ENCODE measurements around the gene CEP85. TPM values are rescaled to one million over a fixed set of nuclear protein-coding genes. Genes with fewer than 3 reads are reported as not detected.

Gene CEP85
- total and polyA plus RNA-seq, 9 of the 15 experiments (the other 6 are each of a cell fraction or from before 2014, with no cell fraction given), result 42.1 to 140 (median 92.6) TPM

DNA sequence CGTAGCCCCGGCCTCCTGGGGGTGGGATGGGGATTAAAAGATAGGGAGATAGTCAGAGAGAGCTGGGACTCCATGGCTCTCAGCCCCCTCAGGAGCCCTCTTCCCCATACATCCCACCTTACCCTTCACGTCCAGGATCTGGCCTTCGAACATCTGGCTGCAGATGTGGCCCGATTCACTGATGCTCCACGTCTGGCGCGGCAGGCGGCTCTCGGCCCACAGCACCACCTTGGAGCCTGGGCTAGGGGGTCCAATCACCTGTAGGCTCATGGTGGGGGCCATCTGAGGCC is 88.0 kb downstream of the CEP85 start:
- no peak overlapping the region for H2AFZ ChIP-seq (ENCODE audit: low read depth, low read length)
- ATAC-seq (no peak), FAIRE-seq (no peak), DNase-seq (ENCODE audit: extremely low read depth in 1 of 4, low spot score in 3 of 4) (no peak)
- H3K4me1 ChIP-seq (replicated peaks in 1 of 2; ENCODE audit: control insufficient read depth in 2 of 2, insufficient read depth in 2 of 2, low read length in 2 of 2), result peaks cover 34 to 47% of the 10 kb centered on the region in 2 experiments
- no peaks in the 10 kb centered on the region for H4K20me1 ChIP-seq (replicated peaks; ENCODE audit: control insufficient read depth, insufficient read depth, low read length)
- intact Hi-C loops (cut with micrococcal nuclease) (loop anchor here (5.0 kb wide), 1 partner anchor 210 kb away; the partner anchor contains the start of gene PDIK1L), in situ Hi-C loops (cut with MboI) (loop anchor here (5.0 kb wide), 1 partner anchor 35 kb away; no protein-coding TSS in a partner anchor)
- no peak overlapping the region for H3K27ac ChIP-seq (ENCODE audit: extremely low read depth, low read depth, low read length)
- peak overlapping the region in 1 of 2 experiments; percentile 65; a peak in 2 of 4 replicates for H3K9ac ChIP-seq (ENCODE audit: insufficient read depth in 1 of 2, low read depth in 2 of 2, low read length in 2 of 2)
- WGBS (ENCODE audit: insufficient coverage, low coverage, missing lambda C conversion rate), result 31% methylated on average over 10 of the region's 10 CpGs
- no peak overlapping the region for H3K4me2 ChIP-seq (ENCODE audit: insufficient read depth, low read length)
- H3K4me3 ChIP-seq, result no peak overlapping the region
- ChIA-PET CTCF (ENCODE audit: low intra/inter-chr PET ratio) (interaction anchor here (0.5 to 4.4 kb wide), 6 partner anchors 36 to 216 kb away, joined by 3 to 31 read pairs (median 6); no protein-coding TSS in a partner anchor), POLR2A (interaction anchor here (0.6 to 2.8 kb wide), 10 partner anchors 9 to 294 kb away, joined by 3 to 19 read pairs (median 4); partner anchors contain the start of gene SH3BGRL3)
- TF ChIP-seq USF2 (CRISPR knock-in tag; IDR thresholded peaks at IDR 0.05) (0 out of 2 replicates have a peak, but pooled peaks have one; percentile 24), RBFOX2 (IDR thresholded peaks at IDR 0.05; ENCODE audit: low read depth, low read length) (0 out of 2 replicates have a peak, but pooled peaks have one; percentile 27), POLR2G (IDR thresholded peaks at IDR 0.05; ENCODE audit: low read depth, low read length) (0 out of 2 replicates have a peak, but pooled peaks have one; percentile 30)
- TF ChIP-seq, protein P1, sequence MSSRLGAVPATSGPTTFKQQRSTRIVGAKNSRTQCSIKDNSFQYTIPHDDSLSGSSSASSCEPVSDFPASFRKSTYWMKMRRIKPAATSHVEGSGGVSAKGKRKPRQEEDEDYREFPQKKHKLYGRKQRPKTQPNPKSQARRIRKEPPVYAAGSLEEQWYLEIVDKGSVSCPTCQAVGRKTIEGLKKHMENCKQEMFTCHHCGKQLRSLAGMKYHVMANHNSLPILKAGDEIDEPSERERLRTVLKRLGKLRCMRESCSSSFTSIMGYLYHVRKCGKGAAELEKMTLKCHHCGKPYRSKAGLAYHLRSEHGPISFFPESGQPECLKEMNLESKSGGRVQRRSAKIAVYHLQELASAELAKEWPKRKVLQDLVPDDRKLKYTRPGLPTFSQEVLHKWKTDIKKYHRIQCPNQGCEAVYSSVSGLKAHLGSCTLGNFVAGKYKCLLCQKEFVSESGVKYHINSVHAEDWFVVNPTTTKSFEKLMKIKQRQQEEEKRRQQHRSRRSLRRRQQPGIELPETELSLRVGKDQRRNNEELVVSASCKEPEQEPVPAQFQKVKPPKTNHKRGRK (tag; IDR thresholded peaks at IDR 0.05), result no peak
- BruUV-seq (replicated peaks), result no TSS peak
- no peaks in the 10 kb centered on the region for H3K9me1 ChIP-seq (ENCODE audit: control insufficient read depth, insufficient read depth, low read length)
- no peaks in the 10 kb centered on the region for H3K9me3 ChIP-seq (replicated peaks; ENCODE audit: control insufficient read depth, insufficient read depth, low read depth, low read length)
- H3K79me2 ChIP-seq (ENCODE audit: control insufficient read depth, insufficient read depth, low read length), result peaks cover 2% of the 10 kb centered on the region; the same call in 1 of the 3 replicates
- H3K36me3 ChIP-seq (ENCODE audit: control insufficient read depth, insufficient read depth, low read length), result peaks cover 19% of the 10 kb centered on the region; the same call in 2 of the 3 replicates
- H3K27me3 ChIP-seq (ENCODE audit: control insufficient read depth in 2 of 2, insufficient read depth in 2 of 2, low read length in 2 of 2), result no peaks in the 10 kb centered on the region

Data from K562 (cell line).